ENCODE data around the gene AUP1. TPM values are rescaled to one million over a fixed set of nuclear protein-coding genes. Genes with fewer than 3 reads are reported as not detected.

Gene AUP1
- total RNA-seq, 1 donor from 2014 or later, result 120 TPM

DNA sequence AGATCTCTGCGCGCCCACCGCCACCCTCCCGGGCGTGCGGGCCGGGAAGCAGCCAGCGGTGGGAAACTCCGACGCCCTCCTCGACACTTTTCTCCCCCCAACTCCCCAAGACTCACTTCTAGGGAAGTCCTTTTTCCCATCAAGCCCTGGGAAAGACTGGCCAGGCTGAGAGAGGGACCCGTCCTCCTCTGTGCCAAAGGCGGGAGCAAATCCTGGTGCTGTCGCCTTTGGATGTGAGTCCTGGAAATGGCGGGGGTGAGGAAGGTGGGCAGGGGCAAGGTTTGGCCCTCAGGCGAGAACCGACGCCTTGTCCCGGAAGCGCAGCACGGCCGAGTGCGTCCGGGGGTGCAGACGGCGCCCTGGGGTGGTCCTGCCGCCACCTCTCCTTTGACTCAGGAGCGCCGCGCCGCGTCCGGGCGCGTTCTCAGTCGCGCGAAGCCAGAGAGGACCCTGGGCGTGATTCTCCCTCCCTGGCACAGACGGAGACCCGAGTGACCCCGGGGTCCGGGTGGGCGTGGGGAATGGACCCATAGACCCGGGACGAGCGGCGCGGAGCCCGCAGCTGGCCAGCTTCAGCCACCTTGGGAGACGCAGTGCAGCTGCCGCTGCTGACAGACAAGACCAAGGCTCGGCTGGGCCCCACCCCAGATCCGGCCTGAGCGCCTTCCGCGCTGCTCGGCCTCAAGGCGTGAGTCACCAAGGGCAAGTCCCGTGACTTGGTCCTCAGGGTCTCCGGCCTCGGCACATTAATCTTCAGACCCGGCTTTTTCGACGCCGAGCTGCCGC, 26.6 kb downstream of the AUP1 start:
- DNase-seq (ENCODE audit: low spot score in 2 of 2), result peak; percentile 57 to 89
- TF ChIP-seq, protein P1, sequence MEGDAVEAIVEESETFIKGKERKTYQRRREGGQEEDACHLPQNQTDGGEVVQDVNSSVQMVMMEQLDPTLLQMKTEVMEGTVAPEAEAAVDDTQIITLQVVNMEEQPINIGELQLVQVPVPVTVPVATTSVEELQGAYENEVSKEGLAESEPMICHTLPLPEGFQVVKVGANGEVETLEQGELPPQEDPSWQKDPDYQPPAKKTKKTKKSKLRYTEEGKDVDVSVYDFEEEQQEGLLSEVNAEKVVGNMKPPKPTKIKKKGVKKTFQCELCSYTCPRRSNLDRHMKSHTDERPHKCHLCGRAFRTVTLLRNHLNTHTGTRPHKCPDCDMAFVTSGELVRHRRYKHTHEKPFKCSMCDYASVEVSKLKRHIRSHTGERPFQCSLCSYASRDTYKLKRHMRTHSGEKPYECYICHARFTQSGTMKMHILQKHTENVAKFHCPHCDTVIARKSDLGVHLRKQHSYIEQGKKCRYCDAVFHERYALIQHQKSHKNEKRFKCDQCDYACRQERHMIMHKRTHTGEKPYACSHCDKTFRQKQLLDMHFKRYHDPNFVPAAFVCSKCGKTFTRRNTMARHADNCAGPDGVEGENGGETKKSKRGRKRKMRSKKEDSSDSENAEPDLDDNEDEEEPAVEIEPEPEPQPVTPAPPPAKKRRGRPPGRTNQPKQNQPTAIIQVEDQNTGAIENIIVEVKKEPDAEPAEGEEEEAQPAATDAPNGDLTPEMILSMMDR (IDR thresholded peaks at IDR 0.05), result peak in 2 of 3 experiments; percentile 27 to 29
- H3K27me3 ChIP-seq, result peaks cover 5% of the 10 kb centered on the region
- peak overlapping the region; percentile 38 to 61 for H3K27ac ChIP-seq
- H3K9me3 ChIP-seq, result no peaks in the 10 kb centered on the region
- intact Hi-C loops (cut with DNase I), result no loop called here
- H3K4me3 ChIP-seq, result peak overlapping the region; percentile 54 to 68
- peaks cover 7 to 14% of the 10 kb centered on the region in 2 donors for H3K36me3 ChIP-seq
- peaks cover 3 to 28% of the 10 kb centered on the region in 2 donors for H3K4me1 ChIP-seq

DNA sequence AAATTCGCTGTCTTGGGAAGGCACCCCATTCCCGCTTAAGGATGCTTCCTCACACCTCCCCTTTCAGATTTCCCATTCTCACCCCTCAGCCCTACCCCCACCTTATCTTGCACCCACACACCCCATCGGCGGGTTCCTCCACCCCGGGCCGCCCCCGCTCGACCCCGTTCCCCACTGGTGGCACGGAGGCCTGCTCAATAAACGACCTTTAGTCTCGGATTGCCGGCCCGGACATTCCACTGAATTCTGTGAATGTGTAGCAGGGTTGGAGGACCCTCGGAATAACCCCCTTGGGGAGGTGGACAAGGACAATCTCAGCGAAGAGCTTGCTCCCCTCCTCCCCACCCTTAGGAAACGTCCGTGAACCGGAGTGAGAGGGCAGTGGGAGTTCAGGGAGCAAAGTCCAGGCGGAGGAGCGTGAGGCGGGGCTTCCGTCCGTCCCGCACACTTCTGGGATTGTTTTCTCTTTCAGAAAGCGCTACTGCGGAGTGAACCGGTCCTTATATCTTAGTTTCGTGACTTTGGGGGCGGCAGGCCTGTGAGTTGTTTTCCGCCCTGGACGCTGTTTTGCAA, 27.3 kb downstream of the AUP1 start:
- H3K36me3 ChIP-seq, result peaks cover 7 to 14% of the 10 kb centered on the region in 2 donors
- no peaks in the 10 kb centered on the region for H3K9me3 ChIP-seq
- H3K4me1 ChIP-seq, result peaks cover 3 to 26% of the 10 kb centered on the region in 2 donors
- peaks cover 5% of the 10 kb centered on the region for H3K27me3 ChIP-seq
- intact Hi-C loops (cut with DNase I), result no loop called here
- peak overlapping the region in 1 of 2 donors; percentile 61 for H3K27ac ChIP-seq
- peak overlapping the region; percentile 54 to 68 for H3K4me3 ChIP-seq
- TF ChIP-seq, protein P1 (IDR thresholded peaks at IDR 0.05), result no peak
- DNase-seq (ENCODE audit: low spot score in 2 of 2), result no peak

DNA sequence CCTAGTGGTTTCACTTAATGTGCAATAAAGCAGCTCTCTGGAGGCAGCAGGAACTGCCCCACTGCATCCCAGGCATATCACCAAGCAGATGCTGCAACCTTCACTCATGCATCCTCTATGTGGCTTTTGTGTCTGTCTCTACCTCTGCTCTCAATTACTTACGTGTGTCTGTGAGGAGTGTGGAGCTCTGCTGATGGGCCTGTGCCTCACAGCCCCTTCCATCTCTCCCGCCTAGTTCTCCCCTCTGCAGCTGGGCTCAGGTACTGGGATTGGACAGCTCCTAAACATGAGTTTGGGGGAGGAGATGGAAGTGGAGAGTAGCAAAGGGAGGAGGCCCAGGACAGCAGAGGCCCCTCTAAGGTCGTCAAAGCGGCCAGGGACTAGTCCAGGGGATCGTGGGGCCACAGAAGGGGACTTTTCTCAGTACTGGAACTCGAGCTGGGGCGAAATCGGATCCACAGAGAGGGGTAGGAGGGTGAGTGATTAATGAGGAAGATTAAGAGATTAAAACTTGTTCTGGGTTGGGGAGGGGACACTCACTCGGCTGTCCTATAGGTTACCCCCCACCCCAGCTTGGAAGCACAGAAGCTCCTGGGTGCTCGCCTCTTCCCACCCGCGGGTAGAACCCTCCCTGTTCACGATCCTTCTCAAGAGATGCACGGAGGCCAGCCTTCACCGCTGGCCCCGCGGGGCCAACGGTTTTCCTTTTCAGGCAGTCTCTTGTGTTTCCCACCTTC, 28.0 kb downstream of the AUP1 start:
- no peak for DNase-seq (ENCODE audit: low spot score in 2 of 2)
- H3K36me3 ChIP-seq, result peaks cover 7 to 14% of the 10 kb centered on the region in 2 donors
- H3K27ac ChIP-seq, result no peak overlapping the region
- TF ChIP-seq, protein P1 (IDR thresholded peaks at IDR 0.05), result no peak
- no peak overlapping the region for H3K4me3 ChIP-seq
- H3K4me1 ChIP-seq, result peaks cover 3 to 22% of the 10 kb centered on the region in 2 donors
- intact Hi-C loops (cut with DNase I), result no loop called here
- H3K27me3 ChIP-seq, result peaks cover 5% of the 10 kb centered on the region
- no peaks in the 10 kb centered on the region for H3K9me3 ChIP-seq

DNA sequence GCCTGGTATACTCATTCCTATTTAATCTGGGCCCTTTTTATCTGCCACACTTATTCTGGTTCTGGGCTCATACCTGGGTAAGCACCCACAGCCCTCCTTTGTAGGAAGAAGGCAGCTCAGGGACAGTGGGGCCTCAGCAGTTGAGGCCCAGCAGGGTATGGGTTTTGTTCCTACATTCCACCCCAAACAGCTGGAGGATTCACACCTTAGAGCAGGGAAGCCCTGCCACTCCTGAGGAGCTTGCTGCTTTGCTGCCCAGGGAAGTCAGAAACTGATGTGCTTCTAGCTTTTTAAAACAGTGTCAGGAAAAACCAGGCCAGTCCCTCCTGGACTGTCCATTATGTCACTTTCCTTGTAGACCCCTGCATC, 28.9 kb downstream of the AUP1 start:
- H3K4me3 ChIP-seq, result no peak overlapping the region
- peaks cover 7 to 8% of the 10 kb centered on the region in 2 donors for H3K36me3 ChIP-seq
- no peak for DNase-seq (ENCODE audit: low spot score in 2 of 2)
- H3K4me1 ChIP-seq, result peaks cover 3 to 13% of the 10 kb centered on the region in 2 donors
- H3K27me3 ChIP-seq, result peaks cover 5% of the 10 kb centered on the region
- intact Hi-C loops (cut with DNase I), result no loop called here
- no peak overlapping the region for H3K27ac ChIP-seq
- TF ChIP-seq, protein P1 (IDR thresholded peaks at IDR 0.05), result no peak
- no peaks in the 10 kb centered on the region for H3K9me3 ChIP-seq

DNA sequence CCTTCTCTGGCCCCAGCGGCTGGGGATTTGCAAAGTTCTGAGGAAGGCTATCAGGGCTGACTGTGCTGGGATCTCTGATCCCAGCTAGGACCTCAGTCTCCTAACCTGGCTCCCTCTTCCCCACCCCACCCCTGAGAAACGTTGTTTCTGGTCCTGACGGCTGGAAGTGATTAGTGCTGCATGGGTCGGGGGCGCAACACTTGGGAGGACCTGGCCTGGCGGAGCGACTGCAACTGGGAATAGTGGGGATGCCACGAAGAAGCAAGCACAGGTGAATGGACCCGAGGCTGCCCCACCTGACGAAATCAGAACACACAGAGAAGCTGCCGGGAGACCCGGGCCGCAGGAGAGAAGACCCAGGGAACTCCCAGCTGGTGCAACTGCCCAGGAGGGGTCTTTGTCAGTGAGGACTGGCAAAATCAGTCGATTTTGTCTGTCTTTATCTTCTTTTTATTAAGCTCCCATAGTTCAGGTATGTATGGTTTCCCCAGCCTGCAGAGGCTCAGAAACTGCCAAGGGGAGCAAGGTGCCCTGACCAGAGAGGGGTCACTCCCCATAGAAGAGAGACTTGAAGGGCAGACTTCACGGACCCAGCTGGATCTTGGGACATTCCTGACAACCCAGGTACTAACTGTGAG, 29.4 kb downstream of the AUP1 start:
- TF ChIP-seq, protein P1 (IDR thresholded peaks at IDR 0.05), result no peak
- Histone ChIP-seq H3K4me1 (peaks cover 3 to 13% of the 10 kb centered on the region in 2 donors), H3K4me3 (no peak overlapping the region), H3K9me3 (no peaks in the 10 kb centered on the region), H3K36me3 (peaks cover 2 to 3% of the 10 kb centered on the region in 2 donors), H3K27ac (no peak overlapping the region), H3K27me3 (peaks cover 5% of the 10 kb centered on the region)
- intact Hi-C loops (cut with DNase I), result no loop called here
- no peak for DNase-seq (ENCODE audit: low spot score in 2 of 2)
